CD14-positive monocyte (primary cell): Measurements from ENCODE around the gene CPEB3. TPM values are rescaled to one million over a fixed set of nuclear protein-coding genes. Genes with fewer than 3 reads are reported as not detected.

Source experiments
- DNase-seq, 3 donors: peaks; one replicate each; pipeline ENCODE4 v3.0.0-alpha.2; 2011 to 2022
- H2AFZ ChIP-seq: 2 replicates; pipeline ENCODE4 v1.6.0; 2012; ENCODE audit warnings: mild to moderate bottlenecking, low read depth, low read length, inconsistent platforms; ENCODE audit not compliant: insufficient read depth, poor library complexity, severe bottlenecking
- H3K27ac ChIP-seq, 2 donors: 1 replicate in 1 of 2; 2 replicates in 1 of 2; pipeline ENCODE4 v1.5.1; 2012 to 2013; ENCODE audit warnings: low read length in 2 of 2, control low read depth in 1 of 2, inconsistent platforms in 1 of 2, low read depth in 1 of 2, mild to moderate bottlenecking in 1 of 2
- H3K27me3 ChIP-seq, 2 donors: one replicate each; pipeline versions ENCODE4 v1.6.0 to v1.6.1; 2011 to 2013; ENCODE audit warnings: low read length in 2 of 2; ENCODE audit not compliant: control insufficient read depth in 2 of 2, insufficient read depth in 2 of 2
- H3K36me3 ChIP-seq, 2 donors: replicated peaks in 1 of 2; 1 replicate in 1 of 2; 2 replicates in 1 of 2; pipeline versions ENCODE4 v1.5.1 to v1.6.1; 2012 to 2013; ENCODE audit warnings: low read length in 2 of 2, control low read depth in 1 of 2, inconsistent platforms in 1 of 2, mild to moderate bottlenecking in 1 of 2; ENCODE audit not compliant: insufficient read depth in 2 of 2, control insufficient read depth in 1 of 2
- H3K4me1 ChIP-seq, 2 donors: 1 replicate in 1 of 2; 2 replicates in 1 of 2; pipeline versions ENCODE4 v1.5.1 to v1.6.1; 2012 to 2013; ENCODE audit warnings: low read length in 2 of 2, control low read depth in 1 of 2, inconsistent platforms in 1 of 2, mild to moderate bottlenecking in 1 of 2, moderate library complexity in 1 of 2; ENCODE audit not compliant: insufficient read depth in 2 of 2, control insufficient read depth in 1 of 2
- H3K4me2 ChIP-seq: replicated peaks from 2 replicates; pipeline ENCODE3; 2012; ENCODE audit warnings: low read length, moderate library complexity, mild to moderate bottlenecking; ENCODE audit not compliant: poor library complexity, severe bottlenecking; ENCODE audit errors: extremely low read depth
- H3K4me3 ChIP-seq, 3 experiments: fragments of 200-600 bp in 1 of 3; sonication (generic) in 1 of 3; replicated peaks in 1 of 3; 1 replicate in 2 of 3; 2 replicates in 1 of 3; pipeline ENCODE4 v1.5.1; 2011 to 2013; ENCODE audit warnings: low read length in 3 of 3, mild to moderate bottlenecking in 3 of 3, control low read depth in 2 of 3, low read depth in 2 of 3, inconsistent platforms in 1 of 3, moderate library complexity in 1 of 3
- H3K79me2 ChIP-seq: 2 replicates; pipeline ENCODE4 v1.6.0; 2012; ENCODE audit warnings: mild to moderate bottlenecking, control low read depth, inconsistent platforms, low read length, moderate library complexity; ENCODE audit not compliant: insufficient read depth
- H3K9ac ChIP-seq: 2 replicates; pipeline ENCODE4 v1.6.0; 2017; ENCODE audit warnings: low read length, mild to moderate bottlenecking; ENCODE audit not compliant: insufficient read depth, poor library complexity, severe bottlenecking
- H3K9me3 ChIP-seq, 2 donors: replicated peaks in 1 of 2; 1 replicate in 1 of 2; 2 replicates in 1 of 2; pipeline versions ENCODE4 v1.5.1 to v1.6.1; 2012 to 2013; ENCODE audit warnings: low read length in 2 of 2, control low read depth in 1 of 2; ENCODE audit not compliant: control insufficient read depth in 1 of 2, insufficient read depth in 1 of 2
- H4K20me1 ChIP-seq: 2 replicates; pipeline ENCODE4 v1.6.0; 2012; ENCODE audit warnings: mild to moderate bottlenecking, low read length, control low read depth, moderate library complexity; ENCODE audit not compliant: insufficient read depth
- H3K27ac Mint-ChIP-seq, 7 donors: one replicate each; pipeline ENCODE4 v1.8.0; 2020; ENCODE audit warnings: mild to moderate bottlenecking in 7 of 7, mixed read lengths in 7 of 7, moderate library complexity in 6 of 7, inconsistent platforms in 2 of 7
- H3K27me3 Mint-ChIP-seq, 3 donors: one replicate each; pipeline ENCODE4 v1.8.0; 2021 to 2022; ENCODE audit warnings: low read depth in 3 of 3, mild to moderate bottlenecking in 3 of 3, mixed read lengths in 3 of 3, moderate library complexity in 3 of 3, inconsistent platforms in 1 of 3
- H3K36me3 Mint-ChIP-seq, 2 donors: one replicate each; pipeline ENCODE4 v1.8.0; 2020; ENCODE audit warnings: mixed read lengths in 2 of 2, inconsistent platforms in 1 of 2, mild to moderate bottlenecking in 1 of 2
- H3K4me1 Mint-ChIP-seq: one replicate; pipeline ENCODE4 v1.8.0; 2020; ENCODE audit warnings: mild to moderate bottlenecking, mixed read lengths
- H3K4me3 Mint-ChIP-seq, 2 donors: one replicate each; pipeline ENCODE4 v1.8.0; 2020; ENCODE audit warnings: mild to moderate bottlenecking in 2 of 2, mixed read lengths in 2 of 2, moderate library complexity in 1 of 2
- H3K9me3 Mint-ChIP-seq, 7 donors: one replicate each; pipeline ENCODE4 v1.8.0; 2020 to 2022; ENCODE audit warnings: mixed read lengths in 7 of 7, mild to moderate bottlenecking in 6 of 7, moderate library complexity in 6 of 7, inconsistent platforms in 2 of 7
- WGBS: methylation state at CpG from one replicate; pipeline ENCODE4 v1.1.5; 2013; ENCODE audit warnings: missing lambda C conversion rate; ENCODE audit not compliant: insufficient coverage; 5-methylcytosine and 5-hydroxymethylcytosine counted together
- intact Hi-C, 2 donors: fragments of 100-400 bp; cut with micrococcal nuclease; formaldehyde crosslinking; loops; one replicate each; pipeline versions ENCODE4 v1.15.0 to v1.15.1; 2023
- polyA plus RNA-seq, 3 donors: library from polyadenylated mRNA; depleted of rRNA in 1 of 3; unstranded in 2 of 3; stranded (reverse) in 1 of 3; fragments of 300-500 nt in 2 of 3; fragments of >200 nt in 1 of 3; fragmentation: Illumina TruSeq in 2 of 3; gene quantifications; 1 replicate in 2 of 3; 2 replicates in 1 of 3; pipeline ENCODE4 v1.2.3, GENCODE V29; 2012 to 2021
- TF ChIP-seq, protein P1 (sequence below): fragments of 200-600 bp; IDR thresholded peaks from one replicate; pipeline ENCODE4 v1.8.0; 2022; ENCODE audit warnings: antibody characterized with exemption, mild to moderate bottlenecking

The CPEB3 gene
- polyA plus RNA-seq, 3 donors: 1.8 to 2.9 (median 2.1) TPM

DNA sequence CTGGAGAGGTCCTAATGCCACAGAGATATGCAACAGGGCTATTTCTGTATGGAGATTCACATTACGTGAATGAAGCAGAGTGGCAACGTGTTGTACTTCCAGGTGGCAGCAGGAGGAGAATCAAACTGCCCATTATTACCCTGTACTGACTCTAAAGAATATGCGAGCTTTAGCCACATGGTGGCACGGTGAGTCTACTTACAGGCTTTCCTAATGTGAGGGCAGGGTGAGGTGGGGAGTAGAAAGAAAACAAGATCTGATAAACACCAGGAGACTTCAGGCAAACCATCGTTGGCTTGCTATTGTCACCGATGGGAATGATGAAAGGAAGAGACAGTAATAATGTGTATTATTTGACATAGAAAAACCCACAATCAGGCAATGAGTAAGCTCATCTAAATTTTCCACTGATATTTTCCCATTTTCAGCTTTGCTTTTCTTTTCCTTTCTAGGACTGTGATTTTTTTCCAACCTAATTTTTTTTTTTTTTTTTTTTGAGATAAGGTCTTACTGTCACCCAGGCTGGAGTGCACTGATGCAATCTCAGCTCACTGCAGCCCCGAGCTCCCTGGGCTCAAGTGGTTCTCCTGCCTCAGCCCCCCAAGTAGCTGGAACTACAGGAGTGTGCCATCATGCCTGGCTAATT, 203.0 kb downstream of the CPEB3 start:
- Histone ChIP-seq H3K36me3 (no peaks in the 10 kb centered on the region), H3K4me3 (no peak overlapping the region), H3K4me1 (peaks cover 0 to 5% of the 10 kb centered on the region in 2 donors), H3K27me3 (no peaks in the 10 kb centered on the region), H3K9me3 (no peaks in the 10 kb centered on the region), H3K4me2 (no peak overlapping the region), H4K20me1 (no peaks in the 10 kb centered on the region), H3K27ac (no peak overlapping the region), H2AFZ (no peak overlapping the region), H3K79me2 (no peaks in the 10 kb centered on the region), H3K9ac (no peak overlapping the region)
- peaks cover 9 to 15% of the 10 kb centered on the region in 2 donors for H3K36me3 Mint-ChIP-seq
- H3K9me3 Mint-ChIP-seq: no peaks in the 10 kb centered on the region
- TF ChIP-seq, protein P1, sequence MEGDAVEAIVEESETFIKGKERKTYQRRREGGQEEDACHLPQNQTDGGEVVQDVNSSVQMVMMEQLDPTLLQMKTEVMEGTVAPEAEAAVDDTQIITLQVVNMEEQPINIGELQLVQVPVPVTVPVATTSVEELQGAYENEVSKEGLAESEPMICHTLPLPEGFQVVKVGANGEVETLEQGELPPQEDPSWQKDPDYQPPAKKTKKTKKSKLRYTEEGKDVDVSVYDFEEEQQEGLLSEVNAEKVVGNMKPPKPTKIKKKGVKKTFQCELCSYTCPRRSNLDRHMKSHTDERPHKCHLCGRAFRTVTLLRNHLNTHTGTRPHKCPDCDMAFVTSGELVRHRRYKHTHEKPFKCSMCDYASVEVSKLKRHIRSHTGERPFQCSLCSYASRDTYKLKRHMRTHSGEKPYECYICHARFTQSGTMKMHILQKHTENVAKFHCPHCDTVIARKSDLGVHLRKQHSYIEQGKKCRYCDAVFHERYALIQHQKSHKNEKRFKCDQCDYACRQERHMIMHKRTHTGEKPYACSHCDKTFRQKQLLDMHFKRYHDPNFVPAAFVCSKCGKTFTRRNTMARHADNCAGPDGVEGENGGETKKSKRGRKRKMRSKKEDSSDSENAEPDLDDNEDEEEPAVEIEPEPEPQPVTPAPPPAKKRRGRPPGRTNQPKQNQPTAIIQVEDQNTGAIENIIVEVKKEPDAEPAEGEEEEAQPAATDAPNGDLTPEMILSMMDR: peak; percentile 79
- peaks cover 11% of the 10 kb centered on the region for H3K4me1 Mint-ChIP-seq
- peak; percentile 50 to 59 (median 59) for DNase-seq
- peak overlapping the region in 1 of 7 donors; percentile 23 for H3K27ac Mint-ChIP-seq
- H3K27me3 Mint-ChIP-seq: peaks cover 0 to 2% (median 0%) of the 10 kb centered on the region in 3 donors
- intact Hi-C loops: loop anchor here (5.0 kb wide), 2 partner anchors 204 to 344 kb away; partner anchors contain the start of genes CPEB3 (in 2 of the 2) and MARCHF5 (in 2 of the 2)
- no peak overlapping the region for H3K4me3 Mint-ChIP-seq
- WGBS: no CpG with 5 or more reads among the region's 7 CpGs

DNA sequence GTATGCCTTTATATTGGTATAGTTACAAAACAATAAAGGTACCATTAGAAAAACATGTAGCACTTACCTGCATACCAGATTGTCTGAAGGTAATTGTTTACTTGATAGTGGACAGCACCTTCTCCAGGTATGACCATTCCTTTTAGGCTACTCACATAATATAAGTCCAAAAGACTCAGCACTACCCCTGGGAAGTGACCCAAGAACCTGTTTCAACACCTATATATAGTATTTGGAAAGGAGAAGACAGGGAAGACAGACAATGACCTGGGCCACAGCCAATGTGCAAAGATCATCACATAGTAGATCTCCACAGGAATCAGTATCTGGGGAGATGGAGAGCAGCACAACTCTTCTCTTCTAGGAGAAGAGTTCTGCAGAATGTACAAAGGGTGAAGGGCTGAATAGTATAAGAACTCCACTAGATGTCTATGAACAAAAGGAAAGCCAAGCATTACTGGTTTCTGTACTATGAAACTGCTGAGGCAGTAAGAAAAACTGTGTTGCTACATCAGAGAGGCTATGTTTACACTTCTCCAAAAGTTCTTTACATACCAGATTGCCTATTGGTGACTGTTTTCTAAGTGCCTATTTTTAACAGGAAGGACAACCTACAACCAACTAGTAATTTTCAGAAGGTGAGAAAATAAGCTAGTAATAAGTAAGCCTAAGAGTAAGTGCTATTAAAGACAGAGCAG, 208.1 kb downstream of the CPEB3 start:
- H3K4me2 ChIP-seq: no peak overlapping the region
- H3K9ac ChIP-seq: no peak overlapping the region
- peaks cover 13% of the 10 kb centered on the region for H3K4me1 Mint-ChIP-seq
- peaks cover 0 to 2% (median 0%) of the 10 kb centered on the region in 3 donors for H3K27me3 Mint-ChIP-seq
- DNase-seq: peak in 1 of 3 donors; percentile 4
- H3K36me3 Mint-ChIP-seq: peaks cover 36 to 37% of the 10 kb centered on the region in 2 donors
- no peaks in the 10 kb centered on the region for H3K27me3 ChIP-seq
- peak overlapping the region in 1 of 2 donors; percentile 34 for H3K27ac ChIP-seq
- H3K36me3 ChIP-seq: peaks cover 31 to 41% of the 10 kb centered on the region in 2 donors
- intact Hi-C loops: no loop called here
- no peaks in the 10 kb centered on the region for H3K79me2 ChIP-seq
- H2AFZ ChIP-seq: no peak overlapping the region
- H3K4me3 Mint-ChIP-seq: no peak overlapping the region
- H3K27ac Mint-ChIP-seq: peak overlapping the region in 4 of 7 donors; percentile 23 to 83 (median 68)
- peaks cover 0 to 14% of the 10 kb centered on the region in 2 donors for H3K4me1 ChIP-seq
- H3K4me3 ChIP-seq: no peak overlapping the region
- TF ChIP-seq, protein P1: no peak
- no peaks in the 10 kb centered on the region for H3K9me3 ChIP-seq
- H3K9me3 Mint-ChIP-seq: peaks cover 0 to 3% (median 0%) of the 10 kb centered on the region in 7 donors
- H4K20me1 ChIP-seq: no peaks in the 10 kb centered on the region
